HEK293 (cell line): ENCODE measurements around the gene KRTAP2-3.

Experiments used
- CTCF ChIA-PET: fragments of 350-600 bp; formaldehyde crosslinking; extraction: SDS; loops from one replicate; lab custom pipeline; 2021; ENCODE audit warnings: antibody characterized with exemption; lab: Yijun Ruan, JAX
- POLR2A ChIA-PET: fragments of 300-600 bp; formaldehyde crosslinking; extraction: SDS; loops from one replicate; lab custom pipeline; 2020; ENCODE audit warnings: antibody characterized with exemption, inconsistent platforms; lab: Yijun Ruan, JAX
- H3K27ac ChIP-seq: fragments of 200-500 bp; sonication (Bioruptor generic); 2 replicates; pipeline ENCODE4 v1.5.1; 2014; ENCODE audit warnings: low read depth, low read length, control low read depth, inconsistent platforms; ENCODE audit errors: extremely low read depth
- H3K36me3 ChIP-seq, 2 experiments: fragments of 200-500 bp in 1 of 2; sonication (Bioruptor generic) in 1 of 2; 1 replicate in 1 of 2; 2 replicates in 1 of 2; pipeline ENCODE4 v1.5.1; 2014 to 2017; ENCODE audit warnings: inconsistent platforms in 2 of 2, low read length in 2 of 2; ENCODE audit not compliant: control insufficient read depth in 2 of 2, insufficient read depth in 1 of 2
- H3K4me1 ChIP-seq: fragments of 200-500 bp; sonication (Bioruptor generic); 2 replicates; pipeline ENCODE4 v1.5.1; 2014; ENCODE audit warnings: mild to moderate bottlenecking, low read length, inconsistent platforms; ENCODE audit not compliant: control insufficient read depth, insufficient read depth
- H3K4me3 ChIP-seq: 2 replicates; pipeline ENCODE4 v1.5.1; 2011; ENCODE audit warnings: low read depth, mild to moderate bottlenecking, control low read depth, low read length, moderate library complexity
- H3K9me3 ChIP-seq: fragments of 200-500 bp; sonication (Bioruptor generic); 2 replicates; pipeline ENCODE4 v1.5.1; 2014; ENCODE audit warnings: low read depth, low read length, inconsistent platforms; ENCODE audit not compliant: control insufficient read depth, insufficient read depth
- ELK4 ChIP-seq: IDR thresholded peaks from 2 replicates; pipeline ENCODE4 v1.6.1; 2011; ENCODE audit warnings: mild to moderate bottlenecking, low read depth, low read length, borderline replicate concordance
- PATZ1 ChIP-seq: fragments of 450-650 bp; formaldehyde crosslinking; IDR thresholded peaks from 2 replicates; pipeline ENCODE4 v1.5.1; 2016; ENCODE audit warnings: missing biosample characterization, missing genetic modification characterization
- RBAK ChIP-seq: fragments of 450-650 bp; formaldehyde crosslinking; IDR thresholded peaks from 2 replicates; pipeline ENCODE4 v1.5.1; 2016; ENCODE audit warnings: missing biosample characterization, missing genetic modification characterization
- SALL2 ChIP-seq: fragments of 450-650 bp; formaldehyde crosslinking; IDR thresholded peaks from 2 replicates; pipeline ENCODE4 v1.5.0; 2017; ENCODE audit warnings: missing biosample characterization, mild to moderate bottlenecking, missing genetic modification characterization, borderline replicate concordance
- SCRT1 ChIP-seq: fragments of 450-650 bp; formaldehyde crosslinking; IDR thresholded peaks from 2 replicates; pipeline ENCODE4 v1.5.1; 2016; ENCODE audit warnings: missing biosample characterization, missing genetic modification characterization, borderline replicate concordance
- SP3 ChIP-seq: fragments of 450-650 bp; formaldehyde crosslinking; IDR thresholded peaks from 2 replicates; pipeline ENCODE4 v1.5.1; 2016; ENCODE audit warnings: missing biosample characterization, missing genetic modification characterization
- ZBTB10 ChIP-seq: fragments of 450-650 bp; formaldehyde crosslinking; IDR thresholded peaks from 2 replicates; pipeline ENCODE4 v1.5.1; 2016; ENCODE audit warnings: missing biosample characterization, missing genetic modification characterization
- ZNF148 ChIP-seq: fragments of 450-650 bp; formaldehyde crosslinking; IDR thresholded peaks from 2 replicates; pipeline ENCODE4 v1.5.0; 2017; ENCODE audit warnings: missing biosample characterization, missing genetic modification characterization, borderline replicate concordance
- ZNF26 ChIP-seq: fragments of 450-650 bp; formaldehyde crosslinking; IDR thresholded peaks from 2 replicates; pipeline ENCODE4 v1.5.1; 2016; ENCODE audit warnings: missing biosample characterization, missing genetic modification characterization
- ZNF549 ChIP-seq: fragments of 450-650 bp; IDR thresholded peaks from 2 replicates; pipeline ENCODE4 v1.5.1; 2018; ENCODE audit warnings: missing biosample characterization, missing genetic modification characterization, mild to moderate bottlenecking, inconsistent platforms, moderate library complexity
- ZNF610 ChIP-seq: fragments of 450-650 bp; formaldehyde crosslinking; IDR thresholded peaks from 2 replicates; pipeline ENCODE4 v1.5.1; 2016; ENCODE audit warnings: missing biosample characterization, missing genetic modification characterization, borderline replicate concordance
- ZNF629 ChIP-seq: fragments of 450-650 bp; formaldehyde crosslinking; IDR thresholded peaks from 2 replicates; pipeline ENCODE4 v1.5.1; 2017; ENCODE audit warnings: missing biosample characterization, missing genetic modification characterization
- ZNF654 ChIP-seq: fragments of 450-650 bp; formaldehyde crosslinking; IDR thresholded peaks from 2 replicates; pipeline ENCODE4 v1.5.1; 2016; ENCODE audit warnings: low read depth, missing biosample characterization, missing genetic modification characterization
- ZNF747 ChIP-seq: fragments of 450-650 bp; formaldehyde crosslinking; IDR thresholded peaks from 2 replicates; pipeline ENCODE4 v1.5.1; 2016; ENCODE audit warnings: missing biosample characterization, missing genetic modification characterization
- ZSCAN16 ChIP-seq: fragments of 450-650 bp; formaldehyde crosslinking; IDR thresholded peaks from 2 replicates; pipeline ENCODE4 v1.5.1; 2016; ENCODE audit warnings: missing biosample characterization, missing genetic modification characterization

KRTAP2-3 gene

GRCh38 chr17:41042953-41043352 is 17.0 kb downstream of the KRTAP2-3 start:
- ChIA-PET POLR2A (no interaction called here), CTCF (interaction anchor here (1.0 to 1.5 kb wide), 2 partner anchors 15 to 79 kb away, joined by 3 read pairs; no protein-coding TSS in a partner anchor)
- H3K9me3 ChIP-seq = no peaks in the 10 kb centered on the region; the same call in 1 of the 2 replicates
- H3K36me3 ChIP-seq = no peaks in the 10 kb centered on the region
- H3K4me3 ChIP-seq = no peak overlapping the region
- TF ChIP-seq ZNF629 (tag by site-specific recombination) (no peak), PATZ1 (tag by site-specific recombination) (no peak), SP3 (tag by site-specific recombination) (no peak), ZNF26 (tag by site-specific recombination) (no peak), ZNF610 (tag by site-specific recombination) (no peak), RBAK (tag by site-specific recombination) (no peak), ELK4 (no peak), ZNF148 (tag by site-specific recombination) (no peak), SALL2 (tag by site-specific recombination) (no peak), ZNF747 (no peak), SCRT1 (tag by site-specific recombination) (no peak), ZNF654 (tag by site-specific recombination) (no peak), ZBTB10 (tag by site-specific recombination) (no peak), ZNF549 (tag by site-specific recombination) (no peak), ZSCAN16 (no peak)
- no peaks in the 10 kb centered on the region for H3K4me1 ChIP-seq
- H3K27ac ChIP-seq = no peak overlapping the region
